Smooth muscle cell (in vitro differentiated cells): ENCODE data around the gene TSKS. TPM values are rescaled to one million over a fixed set of nuclear protein-coding genes. Genes with fewer than 3 reads are reported as not detected.

Experiments
- DNase-seq: peaks from one replicate; lab custom pipeline; 2025; ENCODE audit not compliant: unreplicated experiment; lab: John Stamatoyannopoulos, UW
- H2AFZ ChIP-seq: fragments of 200-600 bp; sonication (generic); 2 replicates; pipeline ENCODE4 v1.6.0; 2016; ENCODE audit warnings: antibody characterized with exemption, low read depth, mild to moderate bottlenecking
- H3F3A ChIP-seq: fragments of 200-600 bp; sonication (generic); 2 replicates; pipeline ENCODE4 v1.6.0; 2017; ENCODE audit warnings: antibody characterized with exemption, low read depth
- H3K27ac ChIP-seq: fragments of 200-600 bp; sonication (generic); 2 replicates; pipeline ENCODE4 v1.5.1; 2016; ENCODE audit warnings: low read depth, mild to moderate bottlenecking
- H3K27me3 ChIP-seq: fragments of 200-600 bp; sonication (generic); 2 replicates; pipeline ENCODE4 v1.6.1; 2016; ENCODE audit warnings: low read depth, mild to moderate bottlenecking
- H3K36me3 ChIP-seq: fragments of 200-600 bp; sonication (generic); 2 replicates; pipeline ENCODE4 v1.5.1; 2016; ENCODE audit warnings: low read depth
- H3K4me1 ChIP-seq: fragments of 200-600 bp; sonication (generic); 2 replicates; pipeline ENCODE4 v1.5.1; 2016; ENCODE audit warnings: low read depth
- H3K4me2 ChIP-seq: fragments of 200-600 bp; sonication (generic); 2 replicates; pipeline ENCODE4 v1.6.0; 2016; ENCODE audit warnings: mild to moderate bottlenecking
- H3K4me3 ChIP-seq: fragments of 200-600 bp; sonication (generic); 2 replicates; pipeline ENCODE4 v1.5.1; 2016; ENCODE audit warnings: mild to moderate bottlenecking
- H3K79me2 ChIP-seq: fragments of 200-600 bp; sonication (generic); 2 replicates; pipeline ENCODE4 v1.6.0; 2016; ENCODE audit warnings: low read depth, mild to moderate bottlenecking
- H3K9ac ChIP-seq: fragments of 200-600 bp; sonication (generic); 2 replicates; pipeline ENCODE4 v1.6.0; 2016; ENCODE audit warnings: low read depth
- H3K9me3 ChIP-seq: fragments of 200-600 bp; sonication (generic); replicated peaks from 2 replicates; pipeline ENCODE4 v1.5.1; 2016; ENCODE audit warnings: low read depth
- H4K20me1 ChIP-seq: fragments of 200-600 bp; sonication (generic); 2 replicates; pipeline ENCODE4 v1.6.0; 2016; ENCODE audit warnings: low read depth
- WGBS: methylation state at CpG from one replicate; pipeline ENCODE4 v1.1.7; 2016; ENCODE audit warnings: low lambda C conversion rate; 5-methylcytosine and 5-hydroxymethylcytosine counted together
- polyA plus RNA-seq: library from polyadenylated mRNA; unstranded; fragments of >200 nt; fragmentation: Nextera tagmentation; extraction: Ambion mirVana; gene quantifications from 2 replicates; pipeline ENCODE4 v1.2.1, GENCODE V29; 2016
- total RNA-seq: library from RNA; depleted of rRNA; stranded (reverse); fragments of >200 nt; gene quantifications from 2 replicates; pipeline ENCODE4 v1.2.3, GENCODE V29; 2014
- TF ChIP-seq, protein P1 (sequence below): fragments of 200-600 bp; sonication (generic); IDR thresholded peaks from 2 replicates; pipeline ENCODE4 v1.5.1; 2017; ENCODE audit warnings: borderline replicate concordance, mild to moderate bottlenecking, antibody characterized with exemption; ENCODE audit not compliant: insufficient read depth, poor library complexity, severe bottlenecking

TSKS gene
- total and polyA plus RNA-seq, 2 experiments from 2014 or later = not detected

DNA sequence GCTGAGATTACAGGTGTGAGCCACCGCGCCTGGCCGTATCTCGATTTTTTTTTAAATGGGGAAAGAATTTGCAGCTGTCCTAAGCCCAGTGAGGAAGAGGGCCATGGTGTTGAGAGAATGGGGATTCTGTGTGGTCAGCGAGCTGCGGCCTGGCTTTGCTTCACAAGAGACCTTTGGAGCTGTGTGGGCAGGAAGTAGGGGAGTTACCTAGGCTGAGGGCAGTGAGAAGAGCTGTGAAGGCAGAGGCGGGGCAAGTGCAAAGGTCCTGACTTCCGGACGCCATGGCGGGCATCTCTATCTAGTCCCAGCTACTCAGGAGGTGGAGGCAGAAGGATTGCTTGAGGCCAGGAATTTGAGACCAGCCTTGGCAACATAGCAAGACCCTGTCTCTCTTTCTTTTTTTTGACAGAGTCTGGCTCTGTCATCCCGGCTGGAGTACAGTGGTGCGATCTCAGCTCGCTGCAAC, 8.6 kb upstream of the TSKS start:
- H3K9ac ChIP-seq = no peak overlapping the region
- H4K20me1 ChIP-seq = peaks cover 82% of the 10 kb centered on the region
- H3K27me3 ChIP-seq = no peaks in the 10 kb centered on the region
- H3K4me2 ChIP-seq = no peak overlapping the region
- H3K9me3 ChIP-seq = no peaks in the 10 kb centered on the region
- no peak overlapping the region for H3K4me3 ChIP-seq
- 94% methylated on average over 13 of the region's 13 CpGs for WGBS
- TF ChIP-seq, protein P1, sequence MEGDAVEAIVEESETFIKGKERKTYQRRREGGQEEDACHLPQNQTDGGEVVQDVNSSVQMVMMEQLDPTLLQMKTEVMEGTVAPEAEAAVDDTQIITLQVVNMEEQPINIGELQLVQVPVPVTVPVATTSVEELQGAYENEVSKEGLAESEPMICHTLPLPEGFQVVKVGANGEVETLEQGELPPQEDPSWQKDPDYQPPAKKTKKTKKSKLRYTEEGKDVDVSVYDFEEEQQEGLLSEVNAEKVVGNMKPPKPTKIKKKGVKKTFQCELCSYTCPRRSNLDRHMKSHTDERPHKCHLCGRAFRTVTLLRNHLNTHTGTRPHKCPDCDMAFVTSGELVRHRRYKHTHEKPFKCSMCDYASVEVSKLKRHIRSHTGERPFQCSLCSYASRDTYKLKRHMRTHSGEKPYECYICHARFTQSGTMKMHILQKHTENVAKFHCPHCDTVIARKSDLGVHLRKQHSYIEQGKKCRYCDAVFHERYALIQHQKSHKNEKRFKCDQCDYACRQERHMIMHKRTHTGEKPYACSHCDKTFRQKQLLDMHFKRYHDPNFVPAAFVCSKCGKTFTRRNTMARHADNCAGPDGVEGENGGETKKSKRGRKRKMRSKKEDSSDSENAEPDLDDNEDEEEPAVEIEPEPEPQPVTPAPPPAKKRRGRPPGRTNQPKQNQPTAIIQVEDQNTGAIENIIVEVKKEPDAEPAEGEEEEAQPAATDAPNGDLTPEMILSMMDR = no peak
- H3K4me1 ChIP-seq = peaks cover 9% of the 10 kb centered on the region
- no peaks in the 10 kb centered on the region for H3F3A ChIP-seq
- peaks cover 84% of the 10 kb centered on the region for H3K79me2 ChIP-seq
- H3K36me3 ChIP-seq = no peaks in the 10 kb centered on the region
- no peak for DNase-seq
- no peak overlapping the region for H3K27ac ChIP-seq
- no peak overlapping the region for H2AFZ ChIP-seq

- Histone ChIP-seq H3K36me3 (no peaks in the 10 kb centered on the region), H3K27me3 (no peaks in the 10 kb centered on the region), H3K4me1 (peaks cover 12% of the 10 kb centered on the region), H3F3A (no peaks in the 10 kb centered on the region), H3K79me2 (peaks cover 79% of the 10 kb centered on the region), H4K20me1 (peaks cover 70% of the 10 kb centered on the region), H3K4me2 (no peak overlapping the region), H3K9me3 (no peaks in the 10 kb centered on the region), H3K27ac (no peak overlapping the region), H3K9ac (no peak overlapping the region), H3K4me3 (no peak overlapping the region), H2AFZ (no peak overlapping the region)
- WGBS = 92% methylated on average over 8 of the region's 8 CpGs
- TF ChIP-seq, protein P1 = no peak
- no peak for DNase-seq
These were observed 7.4 kb upstream of the TSKS start for GRCh38 chr19:49770529-49770928.

GRCh38 chr19:49767967-49768581, 5.0 kb upstream of the TSKS start:
- peak overlapping the region; percentile 99 for H3K4me2 ChIP-seq
- peak overlapping the region; percentile 95 for H3K9ac ChIP-seq
- WGBS = 73% methylated on average over 12 of the region's 12 CpGs
- DNase-seq = no peak
- no peaks in the 10 kb centered on the region for H3K36me3 ChIP-seq
- no peak overlapping the region for H3K27ac ChIP-seq
- H3K4me1 ChIP-seq = peaks cover 12% of the 10 kb centered on the region
- H3K79me2 ChIP-seq = peaks cover 60% of the 10 kb centered on the region
- no peak overlapping the region for H2AFZ ChIP-seq
- peaks cover 45% of the 10 kb centered on the region for H4K20me1 ChIP-seq
- H3K4me3 ChIP-seq = peak overlapping the region; percentile 97
- no peaks in the 10 kb centered on the region for H3K9me3 ChIP-seq
- TF ChIP-seq, protein P1 = no peak
- H3K27me3 ChIP-seq = no peaks in the 10 kb centered on the region
- H3F3A ChIP-seq = no peaks in the 10 kb centered on the region

DNA sequence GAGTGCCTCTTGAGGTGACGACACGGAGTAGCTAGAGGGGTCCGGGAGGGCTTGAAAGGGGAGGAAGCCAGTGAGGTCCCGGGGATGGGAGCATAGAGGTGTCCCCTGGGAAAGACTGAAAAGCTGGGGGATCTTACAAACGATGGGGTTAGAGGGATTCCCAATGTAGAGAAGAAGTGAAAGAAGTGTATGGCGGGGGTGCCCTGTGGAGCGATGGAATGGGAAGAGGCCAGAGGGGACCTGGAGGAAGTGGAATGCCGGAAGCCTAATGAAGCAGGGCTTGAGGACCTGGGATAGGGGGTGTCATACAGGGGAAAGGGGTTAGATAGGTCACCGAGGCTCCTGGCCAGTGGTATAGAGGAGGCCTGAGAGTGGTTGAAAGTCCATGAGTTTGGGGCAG, 4.3 kb upstream of the TSKS start:
- DNase-seq = no peak
- Histone ChIP-seq H3K9ac (peak overlapping the region; percentile 95), H3K27ac (peak overlapping the region; percentile 63), H3F3A (no peaks in the 10 kb centered on the region), H2AFZ (peak overlapping the region; percentile 89), H3K9me3 (no peaks in the 10 kb centered on the region), H3K4me3 (peak overlapping the region; percentile 97), H3K4me2 (peak overlapping the region; percentile 99), H3K4me1 (peaks cover 12% of the 10 kb centered on the region), H3K36me3 (no peaks in the 10 kb centered on the region), H4K20me1 (peaks cover 38% of the 10 kb centered on the region), H3K79me2 (peaks cover 54% of the 10 kb centered on the region), H3K27me3 (no peaks in the 10 kb centered on the region)
- WGBS = 3% methylated on average over 9 of the region's 9 CpGs
- TF ChIP-seq, protein P1 = no peak
